GM18867 (cell line): ENCODE measurements around the gene SH2B3.

Source experiments
- ATAC-seq: cut with Tn5 transposase; IDR thresholded peaks from one replicate; pipeline ENCODE4 v1.9.1; 2021; ENCODE audit warnings: mild to moderate bottlenecking, moderate library complexity; ENCODE audit not compliant: unreplicated experiment

SH2B3 gene

GRCh38 chr12:111442301-111443045 lies 36.8 kb downstream of the SH2B3 start:
- ATAC-seq, result no peak

GRCh38 chr12:111443086-111443485 lies 37.4 kb downstream of the SH2B3 start:
- ATAC-seq, result no peak

- no peak for ATAC-seq
Measured at GRCh38 chr12:111443586-111443985, 37.9 kb downstream of the SH2B3 start.

DNA sequence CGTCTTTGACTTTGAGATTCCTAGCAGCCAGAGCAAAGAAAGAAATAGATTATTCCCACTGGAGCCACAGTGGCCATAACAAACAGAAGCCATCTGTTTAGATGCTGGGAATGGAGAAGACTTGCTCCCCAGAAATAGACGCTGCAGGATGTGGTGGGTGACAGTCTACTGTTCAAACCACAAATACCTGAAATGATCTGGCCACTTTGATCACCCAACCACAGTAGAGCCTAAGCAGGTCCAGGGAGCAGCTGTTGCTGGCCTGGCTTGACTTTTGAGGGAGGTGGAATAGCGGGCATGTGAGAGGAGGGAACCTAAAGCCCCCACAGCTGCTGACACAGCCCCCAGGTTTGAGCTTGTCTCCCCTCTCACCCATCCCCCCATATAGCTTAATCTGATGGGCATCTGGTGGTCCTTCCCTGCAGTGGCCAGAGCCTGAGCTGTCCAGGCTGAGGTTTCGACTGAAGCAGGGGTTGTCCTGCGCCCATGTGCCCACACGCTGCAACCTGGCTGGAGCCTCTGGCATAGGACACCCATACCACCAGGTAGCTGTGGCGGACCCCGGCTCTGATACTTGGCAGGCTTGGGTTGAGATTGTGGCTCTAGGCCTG lies 38.7 kb downstream of the SH2B3 start:
- peak; percentile 36 for ATAC-seq

DNA sequence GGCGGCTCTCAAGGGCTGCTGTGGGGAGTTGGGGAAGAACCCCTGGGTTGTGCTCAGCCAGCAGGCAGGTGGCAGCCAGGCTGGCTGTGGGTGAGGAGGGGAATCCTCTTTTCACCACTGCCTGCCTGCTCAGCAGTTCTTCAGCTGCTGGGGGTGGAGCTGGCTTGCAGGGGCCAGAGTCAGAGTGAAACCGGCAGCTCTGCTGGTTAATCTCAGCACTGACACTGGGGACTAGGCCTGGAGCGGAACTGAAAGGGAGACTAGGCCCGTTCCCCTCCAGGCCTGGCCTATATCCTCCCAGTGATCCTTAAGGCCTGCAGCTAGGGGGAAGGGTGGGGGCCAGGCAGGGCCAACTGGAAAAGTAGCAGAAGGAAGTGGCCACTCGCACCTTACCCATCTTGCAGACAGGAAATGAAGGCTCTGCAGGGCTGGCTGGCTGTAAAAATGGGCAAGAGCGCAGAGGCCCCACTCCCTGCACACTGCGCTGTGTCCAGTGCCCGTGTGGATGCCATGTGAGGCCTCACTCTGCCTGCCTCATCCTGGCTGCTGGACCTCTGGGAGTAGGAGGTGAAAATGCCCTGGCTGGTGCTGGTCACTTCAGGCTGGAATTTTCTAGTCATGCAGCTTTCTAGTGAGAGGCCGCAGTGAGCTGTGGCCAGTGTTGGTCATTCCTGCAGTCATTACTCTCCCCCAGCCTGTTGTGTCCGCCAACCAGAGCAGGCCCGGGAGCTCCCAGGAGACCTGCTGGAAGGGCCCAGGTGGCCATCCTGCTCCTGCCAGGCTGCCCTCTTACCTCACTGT lies 39.4 kb downstream of the SH2B3 start:
- ATAC-seq, result peak; percentile 84

DNA sequence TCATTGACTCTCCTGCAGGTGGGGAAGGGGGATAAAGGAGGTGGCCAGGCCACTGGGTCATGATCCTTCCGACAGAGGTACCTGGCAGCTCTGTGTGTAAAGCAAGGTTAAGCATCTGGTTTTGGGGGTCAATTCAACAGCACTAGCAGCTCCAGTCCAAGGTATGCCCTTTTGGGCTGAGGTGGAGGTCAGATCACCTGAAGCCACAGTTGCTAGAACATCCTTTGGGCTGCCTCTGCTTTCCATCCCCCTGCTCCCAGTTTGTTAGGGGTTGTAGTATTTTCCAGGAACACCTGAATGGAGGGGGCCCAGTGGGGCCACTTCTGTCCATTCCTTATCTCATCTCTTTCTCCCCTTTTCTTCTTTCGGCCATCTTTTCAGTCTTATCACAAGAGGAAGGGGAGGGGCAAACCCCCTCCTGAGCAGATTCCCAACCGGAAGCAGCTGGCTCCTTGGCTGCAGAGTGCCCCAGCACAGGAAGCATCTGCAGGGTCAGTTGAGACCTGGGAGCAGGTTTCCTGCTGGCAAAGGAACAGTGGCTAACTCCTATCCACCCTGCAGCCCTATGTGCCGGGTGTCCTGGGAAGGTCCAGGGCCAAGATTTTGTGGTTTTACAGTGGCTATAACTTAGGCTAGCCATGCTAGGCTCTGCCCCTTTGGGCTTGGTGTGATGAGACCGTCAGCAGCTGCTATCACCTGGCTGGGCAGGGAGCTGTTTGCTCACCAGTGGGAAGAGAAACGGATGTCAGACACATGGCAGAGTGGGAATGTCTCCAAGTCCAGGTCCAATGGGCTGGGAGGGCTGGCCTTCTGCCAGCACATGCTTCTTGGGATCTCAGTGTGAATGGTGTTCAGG lies 40.2 kb downstream of the SH2B3 start:
- ATAC-seq, result no peak

- ATAC-seq, result no peak
Measured at GRCh38 chr12:111446631-111447570, 41.2 kb downstream of the SH2B3 start.

GRCh38 chr12:111447571-111448265 lies 42.0 kb downstream of the SH2B3 start:
- no peak for ATAC-seq

DNA sequence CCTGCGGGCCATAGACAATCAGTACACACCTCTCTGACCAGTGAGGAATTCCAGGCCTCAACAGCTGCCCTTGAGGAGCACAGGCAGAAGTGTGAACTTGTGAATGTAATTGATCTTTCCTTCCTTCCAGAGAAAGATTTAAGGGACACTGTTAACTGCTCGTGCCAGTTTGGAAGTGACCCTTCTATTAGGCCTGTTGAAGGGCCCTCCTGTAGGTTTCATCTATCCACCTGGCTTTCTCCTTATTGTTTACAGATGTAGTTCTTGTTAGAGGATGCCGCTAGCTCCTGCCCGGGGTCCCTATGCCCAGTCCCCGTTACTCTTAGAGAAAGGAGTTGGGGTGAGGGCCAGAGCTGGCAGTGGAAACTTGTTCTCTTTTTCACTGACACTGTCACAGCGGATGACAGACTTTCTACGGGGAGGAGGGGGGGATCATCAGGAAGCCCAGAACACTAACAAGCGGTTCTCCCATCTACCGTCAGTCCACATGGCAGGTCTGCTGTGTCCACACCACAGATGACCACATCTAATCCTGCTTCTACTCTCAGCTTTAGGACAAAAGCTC lies 42.6 kb downstream of the SH2B3 start:
- no peak for ATAC-seq

DNA sequence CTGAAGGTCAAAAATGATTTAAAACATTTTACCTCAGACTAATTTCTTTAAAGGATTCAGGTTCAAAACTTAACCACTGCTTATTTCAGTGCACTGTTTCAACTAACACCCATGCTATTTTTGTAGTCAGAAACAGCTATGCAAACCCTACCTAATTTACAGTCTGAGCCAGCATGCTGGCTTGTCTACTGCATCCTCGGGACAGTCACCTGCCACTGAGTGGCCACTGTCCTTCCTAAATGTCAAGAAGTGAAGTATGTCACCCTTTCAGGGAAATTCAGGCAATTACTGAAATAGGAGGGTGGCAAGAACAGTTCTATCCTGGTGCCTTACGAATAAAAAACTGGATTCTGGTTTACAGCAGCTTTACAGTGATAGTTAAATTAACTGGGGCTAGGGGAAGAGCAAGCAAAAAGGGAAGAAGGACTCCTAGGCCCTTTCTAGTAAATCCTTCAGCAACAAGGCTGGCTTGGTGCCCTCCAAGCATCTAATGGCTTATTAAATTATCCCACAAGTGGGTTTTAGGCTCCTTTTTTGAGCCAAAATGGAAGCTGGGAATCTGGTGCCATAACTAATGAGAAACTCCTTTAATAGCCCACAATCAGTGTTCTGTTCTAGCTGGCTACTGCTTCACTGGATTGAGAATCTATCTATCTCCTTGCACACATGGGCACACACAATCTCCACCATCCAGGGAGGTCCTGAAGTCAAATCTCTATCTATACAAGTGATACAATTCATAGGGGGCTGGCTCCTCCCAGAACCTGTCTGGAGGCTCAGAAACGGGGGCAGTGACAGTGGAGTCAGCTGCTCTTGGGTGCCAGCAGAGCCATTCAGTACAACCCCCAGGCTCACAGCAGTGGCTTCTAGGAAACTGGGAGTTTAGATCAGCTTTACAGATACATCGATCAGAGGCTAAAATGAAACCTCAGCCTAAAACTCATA lies 43.4 kb downstream of the SH2B3 start:
- ATAC-seq, result no peak

- no peak for ATAC-seq
Measured at GRCh38 chr12:111450676-111451075, 45.0 kb downstream of the SH2B3 start.

- no peak for ATAC-seq
Measured at GRCh38 chr12:111451232-111451631, 45.5 kb downstream of the SH2B3 start.

DNA sequence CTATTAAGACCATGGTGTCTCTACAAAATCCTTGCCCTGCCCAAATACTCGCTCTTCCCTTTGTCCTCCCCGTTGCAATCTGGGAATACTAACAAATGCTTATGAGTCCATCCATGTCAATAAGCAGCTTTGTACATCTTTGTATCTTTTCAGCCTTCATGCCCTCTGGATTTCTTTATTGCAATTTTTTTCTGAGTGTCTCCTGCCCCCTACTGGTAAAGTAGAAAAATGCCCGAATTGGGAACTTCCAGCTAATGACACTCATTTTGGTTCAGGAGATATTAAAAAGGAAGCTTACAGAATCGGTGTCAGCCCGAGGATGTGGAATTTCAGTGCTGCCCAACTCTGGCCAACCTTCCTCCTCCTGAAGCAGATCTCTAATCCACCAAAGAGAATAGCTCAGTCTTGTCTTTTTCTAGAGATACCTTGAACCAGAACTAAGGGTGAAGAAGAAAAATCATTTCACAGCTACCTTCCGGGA lies 46.0 kb downstream of the SH2B3 start:
- ATAC-seq, result no peak

GRCh38 chr12:111453071-111453989 lies 47.6 kb downstream of the SH2B3 start:
- ATAC-seq, result no peak

DNA sequence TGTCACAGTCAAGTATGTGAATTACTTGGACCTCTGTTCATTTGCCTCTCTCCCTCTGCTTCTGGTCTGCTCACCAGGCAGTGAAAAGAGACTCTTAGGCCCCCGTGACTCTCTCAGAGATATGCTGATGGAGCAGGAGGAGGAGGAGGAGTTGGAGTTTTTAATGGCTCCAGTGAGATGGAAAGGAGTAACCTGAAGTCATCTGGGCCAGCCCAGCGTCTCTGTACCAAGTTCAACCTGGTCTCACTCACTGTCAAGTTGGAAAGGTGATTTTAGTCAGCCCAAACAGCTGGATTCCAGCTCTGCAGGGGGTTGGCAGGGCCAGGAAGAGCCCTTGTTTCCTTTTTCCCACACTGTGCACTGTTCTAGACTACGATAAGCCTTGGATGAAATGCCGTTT lies 48.6 kb downstream of the SH2B3 start:
- ATAC-seq, result no peak

- ATAC-seq, result no peak
Measured at GRCh38 chr12:111454716-111455447, 49.2 kb downstream of the SH2B3 start.
